Activated T-helper 17 cell treated with anti-CD3 and anti-CD28 coated beads, Interleukin-2, amount 50 U/mL, for 72 hours (primary cell): ENCODE results near the gene SYT5. TPM values are rescaled to one million over a fixed set of nuclear protein-coding genes. Genes with fewer than 3 reads are reported as not detected.
A peak's percentile ranks its signal among the peaks of the same experiment; 100 is the strongest.
"Not testable (repeated sequence)": the region's sequence is repeated elsewhere in the genome, so short reads cannot be mapped to it uniquely, and the experiment has no call there.

ENCODE experiments used
- ATAC-seq: fragments of 150-1000 bp; cut with Tn5 transposase; replicated peaks from 2 replicates; pipeline ENCODE4 v1.10.0; 2021; ENCODE audit warnings: mild to moderate bottlenecking, moderate library complexity
- H3K27ac Mint-ChIP-seq: one replicate; pipeline ENCODE4 v1.8.0; 2022; ENCODE audit warnings: mixed read lengths
- H3K27me3 Mint-ChIP-seq: one replicate; pipeline ENCODE4 v1.8.0; 2022; ENCODE audit warnings: mixed read lengths
- H3K36me3 Mint-ChIP-seq: one replicate; pipeline ENCODE4 v1.8.0; 2022; ENCODE audit warnings: low read depth, mild to moderate bottlenecking, mixed read lengths
- H3K4me1 Mint-ChIP-seq: one replicate; pipeline ENCODE4 v1.8.0; 2022; ENCODE audit warnings: mixed read lengths
- H3K4me3 Mint-ChIP-seq: one replicate; pipeline ENCODE4 v1.8.0; 2022; ENCODE audit warnings: mild to moderate bottlenecking, mixed read lengths
- H3K9me3 Mint-ChIP-seq: one replicate; pipeline ENCODE4 v1.8.0; 2022; ENCODE audit warnings: mixed read lengths
- total RNA-seq, 2 donors: library from RNA; stranded (reverse); gene quantifications; one replicate each; pipeline ENCODE4 v1.2.3, GENCODE V29; 2022

The SYT5 gene
- not detected for total RNA-seq

DNA sequence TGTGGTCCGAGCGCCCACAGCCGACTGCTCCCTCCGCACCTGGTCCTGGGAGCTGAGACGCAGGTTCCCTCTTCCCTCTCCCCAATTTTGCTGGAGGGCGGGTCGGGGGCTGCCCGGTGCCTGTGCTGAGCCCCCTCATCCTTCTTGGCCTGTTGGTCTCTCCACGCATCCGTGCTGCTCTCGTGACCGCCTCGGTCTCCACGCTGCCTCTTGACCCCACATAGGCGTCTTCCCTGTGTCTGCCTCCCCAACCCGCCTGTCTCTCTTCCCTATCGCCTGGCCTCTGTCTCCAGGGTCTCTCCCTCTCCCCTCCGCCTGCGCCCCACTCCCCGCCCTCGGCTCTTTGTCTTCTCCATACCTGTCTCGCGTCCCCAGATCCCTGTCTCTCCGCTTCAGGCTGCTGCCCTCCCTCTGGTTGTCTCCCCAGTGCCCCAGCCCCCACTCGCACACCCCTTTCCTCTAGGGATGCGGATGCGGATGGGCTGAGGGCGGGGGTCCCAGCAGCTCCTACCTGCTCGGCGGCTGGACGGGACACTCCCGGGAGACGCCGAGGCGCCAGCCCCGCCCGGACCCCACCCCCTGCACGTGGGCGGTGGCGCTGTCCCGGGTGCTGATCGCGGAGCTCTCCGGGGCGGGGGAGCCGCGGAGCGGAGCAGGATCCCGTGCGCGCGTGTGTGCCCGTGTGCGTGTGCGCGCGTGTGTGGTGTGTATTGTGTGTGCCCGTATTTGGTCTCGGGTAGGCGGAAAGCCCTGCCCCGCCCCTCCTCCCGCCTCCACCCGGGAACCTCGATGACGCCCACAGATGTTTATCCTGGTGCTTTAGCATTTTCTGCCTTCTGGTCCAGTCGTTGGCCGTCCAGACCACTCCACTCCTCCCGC is at the start of gene SYT5:
Gene SYT5 (minus strand): TSS at position 684 of the 879 bp plus-strand sequence. CDS start 1,248 bp downstream, outside the sequence.
- Mint-ChIP-seq H3K27ac (no peak within 1 kb of the TSS), H3K4me1 (peaks cover 5% of the 10 kb centered on the region), H3K36me3 (no peaks in the 10 kb centered on the region), H3K9me3 (no peaks in the 10 kb centered on the region), H3K27me3 (peaks cover 19% of the 10 kb centered on the region), H3K4me3 (peak within 1 kb of the TSS; percentile 64)
- peak; percentile 67 for ATAC-seq

DNA sequence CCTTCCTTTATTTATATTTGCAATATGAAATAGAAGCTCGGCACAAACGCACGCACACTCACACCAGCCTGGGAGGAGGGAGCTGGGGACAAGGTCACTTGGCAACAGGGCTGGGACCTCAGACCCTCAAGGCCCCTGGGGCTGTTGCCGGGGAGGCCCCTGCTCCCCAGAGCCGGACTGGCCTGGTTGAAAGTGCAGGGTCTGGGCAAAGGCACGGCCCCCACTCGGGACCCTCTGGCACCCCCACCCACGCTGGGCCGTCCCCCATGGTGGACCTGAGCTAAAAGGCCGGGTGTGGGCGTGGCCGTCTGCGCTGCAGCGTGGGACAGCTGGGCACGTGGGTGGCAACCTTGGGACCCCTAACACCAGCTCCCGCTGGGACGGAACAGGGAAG is 49.7 kb upstream of the SYT5 start:
- H3K27ac Mint-ChIP-seq: no peak overlapping the region
- no peaks in the 10 kb centered on the region for H3K27me3 Mint-ChIP-seq
- no peak overlapping the region for H3K4me3 Mint-ChIP-seq
- no peak for ATAC-seq
- peaks cover 77% of the 10 kb centered on the region for H3K36me3 Mint-ChIP-seq
- H3K9me3 Mint-ChIP-seq: no peaks in the 10 kb centered on the region
- H3K4me1 Mint-ChIP-seq: peaks cover 5% of the 10 kb centered on the region

- H3K36me3 Mint-ChIP-seq: peaks cover 72% of the 10 kb centered on the region
- no peak for ATAC-seq
- H3K4me1 Mint-ChIP-seq: peaks cover 5% of the 10 kb centered on the region
- no peaks in the 10 kb centered on the region for H3K27me3 Mint-ChIP-seq
- H3K27ac Mint-ChIP-seq: no peak overlapping the region
- no peaks in the 10 kb centered on the region for H3K9me3 Mint-ChIP-seq
- no peak overlapping the region for H3K4me3 Mint-ChIP-seq
Observed at GRCh38 chr19:55229145-55229788, 49.2 kb upstream of the SYT5 start.

DNA sequence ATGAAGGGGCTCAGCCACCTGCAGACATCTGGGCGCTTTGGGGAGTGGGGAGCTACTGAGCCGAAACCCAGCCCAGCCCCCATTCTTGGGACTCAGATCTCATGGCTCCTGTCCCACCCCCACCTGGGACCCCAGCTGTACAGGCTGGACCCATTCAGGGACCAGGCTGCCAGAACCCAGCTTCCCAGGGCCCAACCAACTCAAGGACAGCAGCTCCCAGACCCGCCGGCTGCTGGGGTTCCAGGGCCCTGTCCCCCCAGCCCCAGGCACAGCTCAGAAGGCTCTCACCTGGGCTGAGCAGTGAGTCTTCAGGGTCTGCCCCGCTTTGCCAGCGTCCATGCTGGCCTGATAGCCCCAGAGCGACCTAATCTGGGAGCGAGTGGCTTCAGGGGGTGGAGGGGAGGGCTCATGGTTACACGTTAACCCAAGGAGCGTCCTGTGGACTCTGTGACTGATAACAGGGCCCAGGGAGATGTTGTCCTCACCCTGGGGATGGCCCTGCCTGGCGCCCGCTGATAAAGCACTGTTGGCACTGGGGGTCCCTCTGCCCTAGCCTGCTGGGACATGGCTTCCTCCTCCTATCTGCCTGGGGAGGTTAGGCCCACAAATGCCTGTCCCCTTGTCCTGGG is 48.4 kb upstream of the SYT5 start, which contains the start of gene TMEM86B:
Gene TMEM86B (minus strand): TSS at position 361 of the 629 bp plus-strand sequence. CDS start 22 bp downstream, at position 339.
- Mint-ChIP-seq H3K27me3 (no peaks in the 10 kb centered on the region), H3K27ac (no peak within 1 kb of the TSS), H3K4me1 (peaks cover 5% of the 10 kb centered on the region), H3K36me3 (peaks cover 64% of the 10 kb centered on the region), H3K9me3 (no peaks in the 10 kb centered on the region), H3K4me3 (no peak within 1 kb of the TSS)
- ATAC-seq: no peak

GRCh38 chr19:55228015-55228391 is 47.9 kb upstream of the SYT5 start:
- H3K36me3 Mint-ChIP-seq: peaks cover 59% of the 10 kb centered on the region
- no peaks in the 10 kb centered on the region for H3K9me3 Mint-ChIP-seq
- H3K27ac Mint-ChIP-seq: no peak overlapping the region
- no peak for ATAC-seq
- H3K27me3 Mint-ChIP-seq: no peaks in the 10 kb centered on the region
- peaks cover 5% of the 10 kb centered on the region for H3K4me1 Mint-ChIP-seq
- H3K4me3 Mint-ChIP-seq: no peak overlapping the region

DNA sequence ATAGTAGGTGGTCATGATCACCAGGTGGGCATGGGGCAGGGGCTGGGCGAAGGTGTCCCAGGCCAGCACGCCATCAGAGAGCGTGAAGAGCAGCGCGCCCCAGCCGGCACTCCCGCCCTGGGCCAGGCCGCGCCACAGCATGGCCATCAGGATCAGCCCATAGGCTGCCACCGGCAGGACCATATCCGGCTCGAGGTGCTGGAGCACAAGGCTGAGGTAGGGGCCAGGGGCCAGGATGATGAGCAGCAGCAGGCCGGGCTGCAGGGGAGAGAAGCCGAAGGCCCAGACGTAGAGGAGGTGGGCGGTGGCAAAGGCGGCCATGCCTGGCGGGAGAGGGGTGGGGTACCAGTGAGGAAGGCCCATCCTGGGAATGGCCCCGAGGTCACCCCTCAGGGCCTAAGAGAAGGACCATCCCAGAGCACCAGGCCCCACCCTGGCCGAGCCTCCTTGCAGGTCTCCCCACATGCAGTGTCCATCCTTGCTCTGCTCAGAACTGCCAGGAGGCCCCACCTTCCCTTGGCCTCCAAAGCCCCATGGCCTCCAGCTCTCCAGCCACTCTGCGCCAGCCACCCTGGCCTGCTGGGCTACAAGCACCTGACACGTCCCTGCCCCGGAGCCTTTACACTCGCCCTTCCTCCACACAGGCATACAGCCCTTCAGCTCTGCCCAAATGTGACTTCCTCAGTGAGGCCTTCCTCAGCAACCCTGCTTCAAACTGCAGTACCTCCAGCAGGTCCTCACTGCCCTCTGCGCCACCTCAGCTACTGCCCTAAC is 47.3 kb upstream of the SYT5 start:
- peaks cover 5% of the 10 kb centered on the region for H3K4me1 Mint-ChIP-seq
- no peak overlapping the region for H3K27ac Mint-ChIP-seq
- no peak overlapping the region for H3K4me3 Mint-ChIP-seq
- no peaks in the 10 kb centered on the region for H3K9me3 Mint-ChIP-seq
- H3K27me3 Mint-ChIP-seq: no peaks in the 10 kb centered on the region
- peaks cover 54% of the 10 kb centered on the region for H3K36me3 Mint-ChIP-seq
- ATAC-seq: peak; percentile 15

GRCh38 chr19:55226788-55227187 is 46.7 kb upstream of the SYT5 start:
- Mint-ChIP-seq H3K4me3 (no peak overlapping the region), H3K36me3 (peaks cover 47% of the 10 kb centered on the region), H3K27ac (no peak overlapping the region), H3K9me3 (no peaks in the 10 kb centered on the region), H3K27me3 (no peaks in the 10 kb centered on the region), H3K4me1 (peaks cover 5% of the 10 kb centered on the region)
- ATAC-seq: no peak

GRCh38 chr19:55226273-55226672 is 46.2 kb upstream of the SYT5 start:
- Mint-ChIP-seq H3K36me3 (peaks cover 42% of the 10 kb centered on the region), H3K4me1 (peaks cover 5% of the 10 kb centered on the region), H3K27ac (no peak overlapping the region), H3K9me3 (no peaks in the 10 kb centered on the region), H3K4me3 (no peak overlapping the region), H3K27me3 (no peaks in the 10 kb centered on the region)
- no peak for ATAC-seq

DNA sequence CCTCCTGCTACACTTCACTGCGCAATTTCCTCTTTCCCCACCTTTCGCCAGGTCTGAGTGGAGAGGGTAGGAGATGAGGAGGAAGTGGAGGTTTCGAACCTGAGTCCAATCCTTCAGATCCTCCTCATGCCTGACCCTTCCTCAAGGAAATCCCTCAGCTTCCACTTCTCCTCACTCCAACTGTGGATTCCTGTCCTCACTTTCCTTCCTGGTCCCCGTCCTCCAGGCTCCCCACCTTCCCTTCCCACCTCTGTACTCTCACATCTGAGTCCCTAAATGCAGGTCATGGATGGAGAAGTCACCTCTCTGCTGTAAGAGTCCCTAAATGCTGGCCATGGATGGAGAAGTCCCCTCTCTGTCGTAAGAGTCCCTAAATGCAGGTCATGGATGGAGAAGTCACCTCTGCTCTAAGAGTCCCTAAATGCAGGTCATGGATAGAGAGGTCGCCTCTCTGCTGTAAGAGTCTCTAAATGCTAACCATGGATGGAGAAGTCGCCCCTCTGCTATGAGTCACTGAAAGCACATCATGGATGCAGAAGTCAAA is 45.4 kb upstream of the SYT5 start:
- peaks cover 36% of the 10 kb centered on the region for H3K36me3 Mint-ChIP-seq
- no peak for ATAC-seq
- H3K27me3 Mint-ChIP-seq: no peaks in the 10 kb centered on the region
- H3K4me3 Mint-ChIP-seq: no peak overlapping the region
- no peaks in the 10 kb centered on the region for H3K9me3 Mint-ChIP-seq
- peaks cover 5% of the 10 kb centered on the region for H3K4me1 Mint-ChIP-seq
- peak overlapping the region; percentile 15 for H3K27ac Mint-ChIP-seq

DNA sequence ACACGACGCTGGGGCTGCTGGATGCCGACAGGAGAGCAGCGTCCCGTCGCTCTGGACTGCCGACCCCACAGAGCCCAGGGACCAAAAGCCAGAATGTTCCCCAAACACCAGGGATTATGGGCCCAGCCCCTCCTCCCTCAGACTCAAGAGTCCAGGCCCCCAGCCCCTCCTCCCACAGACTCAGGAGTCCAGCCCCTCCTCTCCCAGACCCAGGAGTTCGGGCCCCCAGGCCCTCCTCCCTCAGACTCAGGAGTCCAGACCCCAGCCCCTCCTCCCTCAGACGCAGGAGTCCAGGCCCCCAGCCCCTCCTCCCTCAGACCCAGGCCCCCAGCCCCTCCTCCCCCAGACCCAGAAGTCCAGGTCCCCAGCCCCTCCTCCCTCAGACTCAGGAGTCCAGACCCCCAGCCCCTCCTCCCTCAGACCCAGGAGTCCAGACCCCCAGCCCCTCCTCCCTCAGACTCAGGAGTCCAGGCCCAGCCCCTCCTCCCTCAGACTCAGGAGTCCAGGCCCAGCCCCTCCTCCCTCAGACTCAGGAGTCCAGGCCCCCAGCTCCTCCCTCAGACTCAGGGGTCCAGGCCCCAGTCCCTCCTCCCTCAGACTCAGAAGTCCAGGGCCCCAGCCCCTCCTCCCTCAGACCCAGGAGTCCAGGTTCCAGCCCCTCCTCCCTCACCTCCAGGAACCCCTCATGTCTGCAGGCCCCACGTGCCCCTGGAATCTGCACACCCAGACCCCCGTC is 44.8 kb upstream of the SYT5 start:
- ATAC-seq, H3K9me3 Mint-ChIP-seq, H3K4me3 Mint-ChIP-seq, H3K27me3 Mint-ChIP-seq, H3K4me1 Mint-ChIP-seq: not testable (repeated sequence)
- Mint-ChIP-seq H3K27ac (peak overlapping the region; percentile 15), H3K36me3 (peaks cover 31% of the 10 kb centered on the region)

DNA sequence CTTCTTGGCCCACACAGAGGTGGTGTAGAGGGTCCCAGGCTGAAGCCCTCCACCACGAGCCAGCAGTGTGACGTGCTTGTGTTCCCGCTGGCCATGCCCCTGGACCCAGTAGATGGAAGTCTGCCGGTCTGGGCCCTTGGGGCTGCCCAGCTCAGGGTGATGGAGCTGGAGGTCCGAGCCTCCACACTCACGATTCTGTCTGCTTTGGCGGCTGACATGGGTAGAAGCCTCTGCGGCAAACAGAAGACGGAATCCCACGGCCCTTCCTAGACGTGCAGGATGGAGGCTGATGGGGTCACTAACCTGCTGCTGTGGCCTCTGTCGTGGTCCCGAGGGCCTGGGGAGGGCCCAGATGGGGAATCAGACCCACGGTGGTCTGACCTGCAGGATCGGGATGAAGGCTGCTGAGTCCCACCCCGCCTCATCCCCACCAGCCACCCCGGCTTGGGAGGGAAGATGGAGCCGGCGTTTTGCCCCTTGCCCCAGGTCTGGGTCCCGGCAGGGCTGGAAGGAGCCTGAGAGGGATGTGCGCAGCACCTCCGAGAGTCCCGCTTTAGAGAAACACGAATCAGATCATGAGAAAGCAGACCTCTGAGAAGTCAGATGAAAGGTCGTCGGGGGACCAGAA is 44.1 kb upstream of the SYT5 start:
- Mint-ChIP-seq H3K4me1 (peaks cover 5% of the 10 kb centered on the region), H3K27me3 (no peaks in the 10 kb centered on the region), H3K27ac (no peak overlapping the region), H3K36me3 (peaks cover 30% of the 10 kb centered on the region), H3K9me3 (no peaks in the 10 kb centered on the region), H3K4me3 (no peak overlapping the region)
- ATAC-seq: no peak

DNA sequence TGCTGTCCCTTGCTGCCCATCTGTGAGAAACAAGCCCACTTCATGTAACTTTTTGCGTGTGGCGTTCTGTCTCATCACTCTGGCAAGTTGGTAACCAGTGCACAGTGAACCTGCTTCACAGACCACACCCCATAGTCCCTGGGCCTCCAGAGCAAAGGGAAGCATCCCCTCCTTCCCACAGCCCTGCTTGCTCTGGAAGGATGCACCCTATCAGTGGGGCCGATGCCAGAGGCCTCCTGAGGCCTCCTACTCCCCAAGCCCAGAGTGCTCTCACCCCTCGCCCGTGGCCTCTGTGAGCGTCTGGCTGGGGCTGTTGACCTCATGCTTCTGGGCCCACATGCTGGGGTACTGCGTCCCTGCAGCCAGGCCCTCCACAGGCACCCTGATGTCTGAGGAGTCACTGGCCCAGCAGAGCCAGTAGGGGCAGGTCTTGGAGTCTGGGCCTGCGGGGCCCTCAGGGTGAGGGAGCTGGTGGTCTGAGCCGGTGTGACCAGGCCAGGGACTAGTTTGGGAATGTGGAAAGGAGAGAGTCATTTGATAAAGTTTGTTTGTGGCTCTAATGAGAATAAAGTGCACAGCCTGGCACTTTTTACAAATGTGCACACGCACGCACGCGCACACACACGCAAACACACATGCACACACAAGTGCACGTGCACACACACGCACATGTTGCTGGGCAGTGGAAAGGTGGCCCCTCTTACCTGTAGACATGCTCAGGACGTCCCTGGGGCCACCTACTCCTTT is 43.4 kb upstream of the SYT5 start:
- Mint-ChIP-seq H3K9me3 (no peaks in the 10 kb centered on the region), H3K4me3 (no peak overlapping the region), H3K27ac (no peak overlapping the region), H3K36me3 (peaks cover 26% of the 10 kb centered on the region), H3K4me1 (peaks cover 5% of the 10 kb centered on the region), H3K27me3 (no peaks in the 10 kb centered on the region)
- peak; percentile 10 for ATAC-seq
